ENCODE results near the gene HLA-C. TPM values are rescaled to one million over a fixed set of nuclear protein-coding genes. Genes with fewer than 3 reads are reported as not detected.
"Not testable (repeated sequence)": the region's sequence is repeated elsewhere in the genome, so short reads cannot be mapped to it uniquely, and the experiment has no call there.

The HLA-C gene
- total RNA-seq, 1 experiment from 2014 or later = 2,500 TPM

DNA sequence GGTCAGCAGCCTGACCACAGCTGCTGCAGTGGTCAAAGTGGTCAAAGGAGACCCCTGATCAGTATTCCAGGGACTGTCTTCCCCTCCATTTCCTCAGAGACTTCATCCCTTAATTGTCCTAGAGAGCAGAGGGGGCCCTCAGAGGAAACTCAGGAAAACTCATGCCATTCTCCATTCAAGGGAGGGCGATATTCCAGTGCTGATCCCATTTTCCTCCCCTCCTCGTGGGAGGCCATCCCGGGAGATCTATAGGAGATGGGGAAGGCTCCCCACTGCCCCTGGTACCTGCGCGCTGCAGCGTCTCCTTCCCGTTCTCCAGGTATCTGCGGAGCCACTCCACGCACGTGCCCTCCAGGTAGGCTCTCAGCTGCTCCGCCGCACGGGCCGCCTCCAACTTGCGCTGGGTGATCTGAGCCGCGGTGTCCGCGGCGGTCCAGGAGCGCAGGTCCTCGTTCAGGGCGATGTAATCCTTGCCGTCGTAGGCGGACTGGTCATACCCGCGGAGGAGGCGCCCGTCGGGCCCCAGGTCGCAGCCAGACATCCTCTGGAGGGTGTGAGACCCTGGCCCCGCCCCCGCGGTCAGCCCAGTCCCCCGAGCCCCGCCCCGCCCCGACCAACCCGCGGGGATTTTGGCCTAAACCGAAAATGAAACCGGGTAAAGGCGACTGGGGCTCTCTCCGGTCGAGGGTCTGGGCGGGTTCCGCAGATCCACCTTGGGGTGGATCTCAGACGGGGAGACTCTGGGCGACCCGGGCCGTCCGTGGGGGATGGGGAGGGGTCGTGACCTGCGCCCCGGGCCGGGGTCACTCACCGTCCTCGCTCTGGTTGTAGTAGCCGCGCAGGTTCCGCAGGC, 878 bp downstream of the HLA-C start:
- peak; percentile 56 for DNase-seq (ENCODE audit: low read depth)

DNA sequence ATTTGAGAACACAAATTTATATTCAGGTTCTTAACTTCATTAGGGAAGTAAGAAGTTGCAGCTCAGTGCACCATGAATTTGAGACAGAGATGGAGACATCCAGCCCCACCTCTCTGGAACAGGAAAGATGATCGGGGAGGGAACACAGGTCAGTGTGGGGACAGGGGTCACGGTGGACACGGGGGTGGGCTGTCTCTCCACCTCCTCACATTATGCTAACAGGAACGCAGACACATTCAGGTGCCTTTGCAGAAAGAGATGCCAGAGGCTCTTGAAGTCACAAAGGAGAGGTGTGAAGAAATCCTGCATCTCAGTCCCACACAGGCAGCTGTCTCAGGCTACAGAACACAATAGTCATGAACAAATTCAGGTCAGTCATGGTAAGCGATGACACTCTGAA, 3.1 kb downstream of the HLA-C start:
- no peak for DNase-seq (ENCODE audit: low read depth)

DNA sequence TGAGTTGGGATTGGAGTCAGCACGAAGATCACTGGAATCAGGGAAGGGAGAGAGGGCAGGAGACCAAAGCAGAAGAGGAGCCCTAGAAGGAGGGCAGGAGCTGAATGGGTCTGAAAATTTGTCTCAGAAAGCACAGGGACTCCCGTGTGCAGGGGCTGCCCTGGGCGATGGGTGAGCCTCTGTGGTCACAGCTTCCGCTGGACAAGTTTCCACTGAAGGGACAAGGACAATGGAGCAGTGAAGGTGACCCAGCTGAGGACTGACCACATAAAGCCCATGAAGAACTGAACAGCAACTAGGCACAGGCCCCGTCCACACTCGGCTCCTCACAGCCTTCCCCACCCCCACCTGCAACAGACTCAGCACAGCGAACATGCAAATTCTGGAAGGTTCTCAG, 3.5 kb downstream of the HLA-C start:
- no peak for DNase-seq (ENCODE audit: low read depth)

DNA sequence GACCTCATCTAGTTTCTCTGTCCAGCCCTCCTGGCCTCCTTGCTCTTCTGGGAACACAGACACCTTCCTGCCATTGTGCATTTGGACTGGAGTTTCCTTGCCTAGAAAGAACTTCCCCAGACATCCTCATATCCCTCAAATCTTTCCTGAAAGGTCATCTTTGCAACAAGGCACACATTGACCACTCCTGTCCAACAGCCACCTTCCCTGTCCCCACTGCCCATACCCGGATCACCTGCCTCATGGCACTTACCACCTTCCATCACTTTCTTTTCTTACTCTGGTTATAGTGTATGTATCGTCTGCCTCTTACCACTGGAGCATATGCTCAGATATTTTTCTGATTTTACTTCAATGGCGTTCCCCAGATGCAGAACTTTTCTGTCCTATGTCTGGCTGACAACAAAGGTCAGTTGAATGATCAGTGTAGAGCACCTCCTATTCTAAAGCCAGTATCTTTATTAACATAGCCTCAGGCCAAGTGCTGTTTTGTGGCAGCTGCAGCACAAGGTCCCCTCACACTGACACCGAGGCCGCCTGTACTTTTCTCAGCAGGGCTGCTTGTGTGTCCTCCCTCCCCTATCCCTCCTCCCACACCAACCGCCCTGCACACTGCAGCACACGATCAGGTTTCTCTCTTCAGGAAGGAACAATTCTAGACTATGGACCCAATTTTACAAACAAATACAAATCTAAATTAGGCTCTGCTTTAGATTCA, 4.1 kb downstream of the HLA-C start:
- DNase-seq (ENCODE audit: low read depth) = peak; percentile 54

DNA sequence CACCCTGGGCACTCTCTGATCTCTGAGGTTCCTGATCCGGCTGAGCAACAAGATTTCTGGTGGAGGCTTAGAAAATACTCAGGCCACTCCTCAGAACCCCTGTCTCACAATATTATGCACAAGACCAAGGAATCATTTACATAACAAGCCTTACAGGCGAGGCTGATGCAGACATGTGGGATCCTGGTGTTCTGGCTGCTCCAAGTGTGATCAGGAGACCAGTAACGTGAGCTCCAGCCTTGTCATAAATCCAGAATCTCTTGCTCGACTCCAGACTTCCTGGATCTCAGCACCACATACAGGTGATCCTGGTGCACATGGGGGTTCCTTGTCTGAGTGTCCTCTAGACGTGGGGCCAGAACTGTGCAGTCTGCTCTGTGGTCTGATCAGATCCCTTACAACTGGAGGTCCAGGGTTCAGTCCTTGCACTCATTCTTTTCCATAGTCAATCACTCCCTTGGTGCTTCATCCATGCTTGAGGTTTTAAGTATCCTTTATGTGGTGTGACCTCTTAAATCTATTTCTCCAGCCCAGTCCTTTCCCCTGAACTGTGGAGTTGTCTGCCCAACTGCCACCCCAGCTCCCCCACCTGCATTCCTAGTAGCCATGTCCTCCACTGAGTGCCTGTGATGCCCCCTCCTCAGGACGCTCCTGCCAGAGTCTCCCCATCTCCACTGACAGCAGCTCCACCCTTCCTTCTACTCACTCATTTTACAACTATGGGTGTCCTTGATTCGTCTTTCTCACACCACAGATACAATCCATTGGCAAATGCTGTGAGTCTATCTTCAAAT, 5.1 kb downstream of the HLA-C start:
- no peak for DNase-seq (ENCODE audit: low read depth)

DNA sequence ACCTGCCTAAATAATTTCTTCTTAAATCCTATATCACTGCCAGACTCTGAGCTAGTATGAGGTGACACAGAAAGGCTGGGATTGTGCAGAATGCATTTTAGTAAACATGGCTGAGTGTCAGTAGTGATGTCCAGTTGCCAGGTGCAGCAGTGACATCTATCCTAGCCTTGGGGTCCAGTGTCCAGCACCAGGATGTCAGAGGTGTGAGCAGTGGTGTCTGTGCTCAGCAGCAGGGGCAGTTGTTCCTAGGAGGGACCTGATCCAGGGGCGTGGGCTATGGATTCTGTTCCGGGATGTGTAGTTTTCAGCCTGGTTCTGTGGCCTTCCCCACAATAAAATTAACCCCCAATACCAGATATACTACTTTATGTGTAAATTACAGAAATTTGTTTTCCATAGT, 6.0 kb downstream of the HLA-C start:
- DNase-seq (ENCODE audit: low read depth) = no peak

DNA sequence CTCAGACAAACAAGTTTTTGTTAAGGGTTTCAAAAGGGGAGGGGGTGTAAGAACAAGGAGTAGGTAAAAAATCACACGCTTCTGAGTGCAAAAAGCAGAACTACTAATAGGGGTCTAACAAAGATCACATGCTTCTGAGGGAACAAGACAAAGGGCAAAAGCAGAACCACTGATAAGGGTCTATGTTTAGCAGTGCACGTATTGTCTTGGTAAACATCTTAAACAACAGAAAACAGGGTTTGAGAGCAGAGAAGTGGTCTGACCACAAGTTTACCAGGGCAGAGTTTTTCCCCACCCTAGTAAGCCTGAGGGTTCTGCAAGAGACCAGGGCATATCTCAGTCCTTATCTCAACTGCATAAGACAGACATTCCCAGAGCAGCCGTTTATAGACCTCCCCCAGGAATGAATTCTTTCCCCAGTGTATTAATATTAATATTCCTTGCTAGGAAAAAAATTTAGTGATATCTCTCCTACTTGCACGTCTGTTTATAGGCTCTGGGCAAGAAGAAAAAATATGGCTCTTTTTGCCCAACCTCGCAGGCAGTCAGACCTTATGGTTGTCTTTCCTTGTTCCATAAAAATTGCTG, 8.5 kb downstream of the HLA-C start:
- not testable (repeated sequence) for DNase-seq (ENCODE audit: low read depth)

DNA sequence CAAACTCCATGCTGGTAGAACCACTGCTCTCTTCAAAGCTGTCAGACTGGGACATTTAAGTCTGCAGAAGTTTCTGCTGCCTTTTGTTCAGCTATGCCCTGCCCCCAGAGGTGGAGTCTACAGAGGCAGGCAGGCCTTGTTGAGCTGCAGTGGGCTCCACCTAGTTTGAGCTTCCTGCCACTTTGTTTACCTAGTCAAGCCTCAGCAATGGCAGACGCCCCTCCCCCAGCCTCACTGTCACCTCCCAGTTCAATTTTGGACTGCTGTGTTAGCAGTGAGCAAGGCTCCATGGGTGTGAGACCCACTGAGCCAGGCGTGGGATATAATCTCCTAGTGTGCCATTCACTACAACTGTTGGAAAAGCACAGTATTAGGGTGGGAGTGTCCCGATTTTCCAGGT, 11.9 kb downstream of the HLA-C start:
- not testable (repeated sequence) for DNase-seq (ENCODE audit: low read depth)

DNA sequence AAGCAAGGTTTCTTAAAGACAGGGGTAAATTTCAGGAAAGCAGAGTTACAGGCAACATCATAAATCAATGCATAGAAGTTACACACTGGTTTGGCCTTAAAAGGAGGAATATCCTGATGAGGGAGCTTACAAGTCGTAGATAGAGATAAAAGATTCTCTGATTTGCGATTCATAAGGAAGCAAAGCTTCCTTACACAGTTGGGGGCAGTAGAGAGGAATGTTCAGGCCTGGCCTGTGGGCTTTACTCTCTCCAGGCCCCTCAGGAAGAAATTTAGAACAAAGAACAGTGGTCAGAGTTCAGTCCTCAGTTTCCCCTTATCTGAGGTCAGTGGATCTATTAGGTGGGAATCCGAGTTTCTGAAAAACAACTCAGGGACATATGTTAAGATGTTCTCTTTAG, 19.3 kb downstream of the HLA-C start:
- no peak for DNase-seq (ENCODE audit: low read depth)

DNA sequence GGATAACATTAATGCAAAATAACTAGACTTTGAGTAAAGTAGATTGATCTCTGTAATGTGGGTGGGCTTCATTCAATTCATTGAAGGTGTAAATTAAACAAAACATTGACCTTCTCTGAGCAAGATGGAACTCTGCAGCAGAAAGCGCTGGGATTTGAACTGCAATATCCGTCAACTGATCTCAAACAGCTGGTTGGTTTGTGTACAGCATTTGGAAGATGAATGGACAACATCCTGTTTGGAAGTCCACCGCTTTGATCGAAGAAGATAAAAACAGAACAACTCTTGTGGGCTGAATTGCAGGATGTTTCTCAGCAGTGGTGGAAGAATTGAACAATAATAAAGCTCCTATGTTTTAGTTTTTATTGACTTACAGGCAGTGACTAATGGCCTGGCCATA, 20.6 kb downstream of the HLA-C start:
- no peak for DNase-seq (ENCODE audit: low read depth)

DNA sequence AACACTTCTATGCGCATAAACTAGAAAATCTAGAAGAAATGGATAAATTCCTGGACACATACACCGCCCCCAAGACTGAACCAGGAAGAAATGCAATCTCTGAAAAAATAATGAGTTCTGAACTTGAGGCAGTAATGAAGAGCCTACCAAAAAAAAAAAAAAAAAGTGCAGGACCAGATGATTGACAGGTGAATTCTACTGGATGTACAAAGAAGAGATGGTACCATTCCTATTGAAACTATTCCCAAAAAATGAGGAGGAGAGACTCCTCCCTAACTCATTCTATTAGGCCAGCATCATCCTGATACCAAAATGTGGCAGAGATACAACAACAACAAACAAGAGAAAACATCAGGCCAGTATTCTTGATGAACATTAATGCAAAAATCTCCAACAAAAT, 22.7 kb downstream of the HLA-C start:
- DNase-seq (ENCODE audit: low read depth) = no peak

DNA sequence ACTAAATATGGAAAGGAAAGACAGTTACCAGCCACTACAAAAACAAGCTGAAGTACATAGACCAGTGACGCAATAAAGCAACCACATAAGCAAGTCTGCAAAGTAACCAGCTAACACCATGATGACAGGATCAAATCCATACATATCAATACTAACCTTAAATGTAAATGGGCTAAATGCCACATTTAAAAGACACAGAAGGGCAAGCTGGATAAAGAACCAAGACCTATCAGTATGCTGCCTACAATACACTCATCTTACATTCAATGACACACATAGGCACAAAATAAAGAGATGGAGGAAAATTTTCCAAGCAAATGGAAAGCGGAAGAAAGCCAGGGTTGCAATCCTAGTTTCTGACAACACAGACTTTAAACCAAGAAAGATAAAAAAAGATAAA, 24.1 kb downstream of the HLA-C start:
- no peak for DNase-seq (ENCODE audit: low read depth)

DNA sequence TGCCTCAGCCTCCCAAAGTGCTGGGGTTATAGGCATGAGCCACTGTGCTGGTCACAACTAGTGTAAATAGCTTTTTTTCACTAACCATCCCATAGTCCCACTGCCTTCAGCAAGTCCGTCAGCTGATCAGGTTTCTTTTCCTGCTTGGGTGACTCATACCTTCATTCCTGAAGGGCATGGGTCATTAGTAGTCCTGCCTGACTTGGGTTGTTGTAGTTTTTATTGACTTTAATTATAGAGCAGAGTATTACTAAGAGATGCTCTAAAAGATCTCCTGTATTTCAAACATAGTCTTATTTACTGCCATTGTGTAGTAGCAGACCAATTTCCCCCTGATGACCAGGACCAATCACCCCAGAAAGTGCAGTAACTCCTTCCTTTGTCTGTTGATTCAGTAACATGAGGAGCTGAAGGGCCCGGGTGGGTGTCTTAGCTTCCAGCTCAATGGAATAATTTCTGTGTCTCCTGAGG, 25.8 kb downstream of the HLA-C start:
- DNase-seq (ENCODE audit: low read depth) = peak; percentile 98

DNA sequence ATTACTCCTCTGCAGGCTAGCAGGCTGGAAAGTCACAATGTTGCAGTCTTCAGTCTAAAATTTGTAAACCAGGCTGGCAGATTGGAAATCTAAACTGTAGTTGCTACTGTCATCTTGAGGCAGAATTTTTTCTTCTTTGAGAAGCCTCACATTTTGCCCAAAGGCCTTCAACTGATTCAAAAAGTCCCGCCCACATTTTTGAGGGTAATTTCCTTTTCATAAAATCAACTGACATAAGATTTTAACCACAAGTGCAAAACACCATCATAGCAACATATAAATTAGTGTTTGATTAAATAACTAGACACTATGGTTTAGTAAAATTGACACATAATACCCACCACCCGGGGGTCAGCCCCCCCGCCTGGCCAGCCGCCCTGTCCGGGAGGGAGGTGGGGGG, 28.4 kb downstream of the HLA-C start:
- peak; percentile 48 for DNase-seq (ENCODE audit: low read depth)

DNA sequence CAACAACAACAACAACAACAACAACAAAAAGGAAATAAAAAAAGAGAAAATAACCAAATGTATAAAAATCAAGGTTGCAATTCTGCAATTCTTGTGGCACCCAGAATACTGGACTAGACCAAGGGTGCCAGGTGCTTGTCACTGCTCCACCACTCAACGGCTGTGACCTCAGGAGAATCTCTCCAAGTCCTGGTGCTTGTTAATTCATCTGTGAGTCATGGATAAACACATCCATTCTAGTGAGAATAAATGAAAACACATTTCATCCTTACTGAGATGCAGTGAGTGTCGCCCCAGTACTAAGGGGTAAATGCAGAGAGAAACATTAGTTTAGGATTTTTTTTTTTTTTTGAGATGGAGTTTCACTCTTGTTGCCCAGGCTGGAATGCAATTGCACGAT, 32.0 kb downstream of the HLA-C start:
- peak; percentile 76 for DNase-seq (ENCODE audit: low read depth)

DNA sequence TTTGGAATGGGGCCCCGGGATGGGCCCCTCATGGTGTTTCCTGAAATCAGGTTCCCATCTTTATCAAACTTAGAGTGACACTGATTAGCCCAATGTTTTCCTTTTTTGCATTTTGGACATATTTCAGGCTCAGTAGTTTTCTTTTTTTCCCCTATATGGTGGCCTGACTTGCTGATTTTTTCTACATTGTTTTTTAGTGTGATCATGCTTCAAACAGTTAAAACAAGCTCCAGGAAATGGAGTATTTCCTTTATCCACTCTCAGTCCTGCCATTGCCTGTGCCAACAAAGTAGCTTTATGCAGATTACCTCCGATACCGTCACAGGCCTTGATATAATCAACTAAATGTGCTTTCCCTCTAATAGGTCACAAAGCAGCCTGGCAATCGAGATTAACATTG, 37.8 kb downstream of the HLA-C start:
- not testable (repeated sequence) for DNase-seq (ENCODE audit: low read depth)

DNA sequence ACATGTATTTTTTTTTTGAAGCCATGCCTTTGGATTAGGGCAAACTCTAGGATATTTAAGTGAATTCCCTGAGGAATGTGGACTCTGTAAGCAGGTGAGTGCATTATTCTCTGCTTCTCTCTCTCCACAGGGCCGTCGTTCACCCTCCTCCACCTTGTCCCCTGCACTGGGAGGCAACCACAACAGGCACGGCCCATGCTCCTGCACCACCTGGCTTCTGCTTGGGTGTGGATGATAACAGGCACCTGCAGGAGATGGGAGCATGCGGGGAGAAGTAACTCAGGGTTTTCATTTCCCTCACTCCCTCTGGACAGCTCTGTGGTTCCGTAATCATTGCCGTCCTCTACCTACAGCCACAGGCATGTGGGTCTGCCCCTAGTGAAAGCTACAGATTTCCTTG, 43.4 kb downstream of the HLA-C start:
- DNase-seq (ENCODE audit: low read depth) = no peak

DNA sequence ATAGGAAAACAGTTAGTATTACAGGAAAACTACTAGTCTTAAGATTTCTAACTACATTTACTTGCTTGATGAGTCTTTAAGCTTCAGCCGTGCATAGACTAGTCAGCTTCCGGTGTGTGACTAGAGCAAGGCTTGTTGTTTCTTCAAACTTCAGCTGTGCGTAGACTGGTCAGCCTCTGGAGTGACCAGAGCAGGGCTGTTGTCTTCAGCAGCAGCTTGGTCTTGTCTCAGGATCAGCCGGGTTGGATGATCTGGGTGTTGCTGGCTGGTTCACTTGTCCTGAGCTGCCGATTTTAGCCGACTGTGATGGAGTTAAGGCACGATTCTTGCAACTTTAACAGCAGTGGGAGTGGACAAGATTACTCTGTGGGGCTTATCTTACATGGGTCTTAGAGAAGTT, 44.7 kb downstream of the HLA-C start:
- DNase-seq (ENCODE audit: low read depth) = no peak

DNA sequence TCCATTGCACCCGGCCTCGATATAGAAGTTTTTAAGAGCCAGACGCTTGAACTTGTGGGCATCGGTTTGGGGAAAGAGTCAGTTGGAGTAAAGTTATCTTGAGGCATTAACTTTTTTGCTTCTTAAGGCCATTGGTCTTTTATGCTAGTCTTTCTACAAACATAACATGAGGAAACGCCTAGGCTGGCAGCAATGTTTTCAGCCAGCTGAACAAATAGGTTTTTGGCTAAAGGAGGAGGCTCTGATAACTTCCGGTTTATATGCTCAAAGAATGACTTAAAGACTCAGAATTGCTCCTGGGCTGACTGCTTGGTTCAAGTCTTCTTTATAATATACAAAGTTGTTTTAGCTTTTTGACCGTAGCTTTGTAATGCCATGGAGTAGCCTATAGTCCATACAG, 46.2 kb downstream of the HLA-C start:
- DNase-seq (ENCODE audit: low read depth) = no peak

DNA sequence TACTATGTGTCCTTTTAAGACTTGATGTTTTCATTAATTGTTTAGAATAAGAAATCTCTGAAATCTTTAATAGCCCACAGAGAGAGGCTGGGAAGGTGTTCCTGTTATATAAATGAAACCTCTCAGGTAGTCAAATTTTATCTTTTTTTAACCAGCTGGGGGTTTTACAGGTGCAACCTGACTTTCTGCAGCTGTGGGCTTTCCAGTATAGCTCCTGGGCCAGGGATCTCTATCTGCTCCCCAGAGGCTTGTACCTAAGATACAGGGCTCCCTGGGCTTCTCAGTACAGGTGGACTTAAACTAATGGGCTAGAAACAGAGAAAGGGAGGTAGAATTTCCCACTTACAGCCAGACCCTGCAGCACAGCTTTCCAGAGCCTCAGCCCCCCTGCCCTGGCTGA, 49.4 kb downstream of the HLA-C start:
- DNase-seq (ENCODE audit: low read depth) = no peak
